NCI-H2227 treated with DMSO at 0.1 percent for 48 hours (cell line): Measurements from ENCODE around the gene LNP1.
"Not testable (repeated sequence)": the region's sequence is repeated elsewhere in the genome, so short reads cannot be mapped to it uniquely, and the experiment has no call there.

ENCODE experiments used
- DNase-seq: peaks from one replicate; lab custom pipeline; 2025; lab: John Stamatoyannopoulos, UW

LNP1 gene

GRCh38 chr3:100429187-100429716 is 27.9 kb downstream of the LNP1 start:
- DNase-seq = no peak

- no peak for DNase-seq
Observed at GRCh38 chr3:100436951-100437350, 35.6 kb downstream of the LNP1 start.

- DNase-seq = no peak
Observed at GRCh38 chr3:100437721-100438622, 36.6 kb downstream of the LNP1 start.

- no peak for DNase-seq
Observed at GRCh38 chr3:100438623-100438974, 37.3 kb downstream of the LNP1 start.

GRCh38 chr3:100440895-100441294 is 39.6 kb downstream of the LNP1 start:
- no peak for DNase-seq

GRCh38 chr3:100443690-100444089 is 42.4 kb downstream of the LNP1 start:
- DNase-seq = no peak

- not testable (repeated sequence) for DNase-seq
Observed at GRCh38 chr3:100447067-100447466, 45.7 kb downstream of the LNP1 start.

GRCh38 chr3:100448079-100448478 is 46.7 kb downstream of the LNP1 start:
- no peak for DNase-seq

GRCh38 chr3:100449214-100449613 is 47.9 kb downstream of the LNP1 start:
- no peak for DNase-seq

- DNase-seq = no peak
Observed at GRCh38 chr3:100454677-100455076, 53.3 kb downstream of the LNP1 start.

- DNase-seq = no peak
Observed at GRCh38 chr3:100455841-100456550, 54.7 kb downstream of the LNP1 start.

GRCh38 chr3:100456745-100457144 is 55.4 kb downstream of the LNP1 start:
- no peak for DNase-seq

- DNase-seq = no peak
Observed at GRCh38 chr3:100457811-100458210, 56.5 kb downstream of the LNP1 start.

GRCh38 chr3:100458814-100459213 is 57.5 kb downstream of the LNP1 start:
- no peak for DNase-seq

GRCh38 chr3:100463002-100463401 is 61.7 kb downstream of the LNP1 start:
- peak; percentile 9 for DNase-seq

GRCh38 chr3:100463646-100464155 is 62.4 kb downstream of the LNP1 start:
- no peak for DNase-seq

GRCh38 chr3:100465892-100466777 is 64.8 kb downstream of the LNP1 start:
- no peak for DNase-seq

- DNase-seq = no peak
Observed at GRCh38 chr3:100467133-100467532, 65.8 kb downstream of the LNP1 start.

- no peak for DNase-seq
Observed at GRCh38 chr3:100468676-100469075, 67.3 kb downstream of the LNP1 start.

GRCh38 chr3:100470951-100471350 is 69.6 kb downstream of the LNP1 start:
- no peak for DNase-seq

- no peak for DNase-seq
Observed at GRCh38 chr3:100471444-100471843, 70.1 kb downstream of the LNP1 start.

- DNase-seq = not testable (repeated sequence)
Observed at GRCh38 chr3:100477851-100478360, 76.6 kb downstream of the LNP1 start.
